HepG2 (cell line): ENCODE results near the gene HLCS. TPM values are rescaled to one million over a fixed set of nuclear protein-coding genes. Genes with fewer than 3 reads are reported as not detected.

Experiments
- ATAC-seq: fragments of 200-7000 bp; cut with Tn5 transposase; 3 replicates; pipeline ENCODE4 v1.9.1; 2020; ENCODE audit warnings: mild to moderate bottlenecking, moderate library complexity
- BruUV-seq: library from RNA; stranded (reverse); fragments of 400-500 nt; replicated peaks from 2 replicates; lab custom pipeline; 2021; lab: Mats Ljungman, UMichigan
- CTCF ChIA-PET: fragments of 300-600 bp; formaldehyde crosslinking; extraction: SDS; loops from one replicate; lab custom pipeline; 2021; ENCODE audit warnings: low total read pairs, inconsistent platforms, low intra/inter-chr PET ratio; lab: Yijun Ruan, JAX
- POLR2A ChIA-PET: fragments of 350-600 bp; sonication (Branson Sonifier 250); formaldehyde crosslinking; loops from one replicate; lab custom pipeline; 2020; ENCODE audit warnings: antibody characterized with exemption, inconsistent platforms; lab: Yijun Ruan, JAX
- DNase-seq: peaks from one replicate; pipeline ENCODE4 v3.0.0-alpha.2; 2015; ENCODE audit warnings: low spot score
- FAIRE-seq: peaks from 3 replicates; lab custom pipeline; 2011; peaks lifted over from hg19 to GRCh38; lab: Jason Lieb, UNC
- H2AFZ ChIP-seq: one replicate; pipeline ENCODE4 v1.6.1; 2011; ENCODE audit warnings: low read length, inconsistent platforms
- H3K27ac ChIP-seq: fragments of 300-600 bp; 3 replicates; pipeline ENCODE4 v1.8.0; 2011; ENCODE audit warnings: mixed run types, mild to moderate bottlenecking, mixed read lengths, low read length, inconsistent platforms; ENCODE audit not compliant: insufficient read depth; ENCODE audit errors: extremely low read length
- H3K27me3 ChIP-seq, 2 experiments: fragments of 200-600 bp in 1 of 2; 2 replicates in 1 of 2; 3 replicates in 1 of 2; pipeline versions ENCODE4 v1.6.0 to v1.8.0; 2011; ENCODE audit warnings: low read length in 2 of 2, mild to moderate bottlenecking in 2 of 2, moderate library complexity in 2 of 2, inconsistent platforms in 1 of 2; ENCODE audit not compliant: insufficient read depth in 2 of 2, control insufficient read depth in 1 of 2
- H3K36me3 ChIP-seq, 2 experiments: fragments of 200-600 bp in 1 of 2; replicated peaks in 1 of 2; 2 replicates in 1 of 2; 3 replicates in 1 of 2; pipeline versions ENCODE4 v1.5.1 to v1.8.0; 2011; ENCODE audit warnings: low read length in 2 of 2, inconsistent platforms in 1 of 2; ENCODE audit not compliant: insufficient read depth in 2 of 2, control insufficient read depth in 1 of 2
- H3K4me1 ChIP-seq: 2 replicates; pipeline ENCODE4 v1.5.1; 2012; ENCODE audit warnings: low read length, inconsistent platforms; ENCODE audit not compliant: insufficient read depth
- H3K4me2 ChIP-seq: 2 replicates; pipeline ENCODE4 v1.6.0; 2011; ENCODE audit warnings: low read depth, low read length, inconsistent platforms
- H3K4me3 ChIP-seq, 3 experiments: fragments of 200-600 bp in 1 of 3; sonication (generic), shearing (Covaris generic) in 1 of 3; replicated peaks in 1 of 3; 2 replicates each; pipeline ENCODE4 v1.5.1; 2011 to 2016; ENCODE audit warnings: low read length in 3 of 3, inconsistent platforms in 2 of 3, low read depth in 2 of 3, mild to moderate bottlenecking in 2 of 3, control low read depth in 1 of 3, mixed read lengths in 1 of 3; ENCODE audit not compliant: insufficient read depth in 1 of 3
- H3K79me2 ChIP-seq: one replicate; pipeline ENCODE4 v1.6.1; 2011; ENCODE audit warnings: low read length, inconsistent platforms; ENCODE audit not compliant: insufficient read depth
- H3K9ac ChIP-seq: 2 replicates; pipeline ENCODE4 v1.6.0; 2011; ENCODE audit warnings: mild to moderate bottlenecking, low read depth, low read length, inconsistent platforms; ENCODE audit not compliant: insufficient read depth
- H3K9me3 ChIP-seq: 2 replicates; pipeline ENCODE4 v1.5.1; 2012; ENCODE audit warnings: mild to moderate bottlenecking, low read length
- H4K20me1 ChIP-seq: 2 replicates; pipeline ENCODE4 v1.6.0; 2011; ENCODE audit warnings: inconsistent platforms, mild to moderate bottlenecking, low read length, moderate library complexity; ENCODE audit not compliant: insufficient read depth
- ATF1 ChIP-seq: IDR thresholded peaks from 2 replicates; pipeline ENCODE4 v1.6.1; 2016; ENCODE audit warnings: mild to moderate bottlenecking, control low read depth
- FOXP1 ChIP-seq, 2 experiments: fragments of 450-650 bp in 1 of 2; IDR thresholded peaks; 2 replicates each; pipeline ENCODE4 v1.6.1; 2017 to 2018; ENCODE audit warnings: antibody characterized with exemption in 1 of 2
- GATA4 ChIP-seq: sonication (generic); IDR thresholded peaks from 2 replicates; pipeline ENCODE4 v1.6.1; 2016; ENCODE audit warnings: antibody characterized with exemption, low read depth, borderline replicate concordance
- MEIS1 ChIP-seq: sonication (generic); formaldehyde crosslinking; IDR thresholded peaks from 2 replicates; pipeline ENCODE4 v1.9.0; 2021; ENCODE audit warnings: mild to moderate bottlenecking, missing genetic modification reagents, moderate library complexity, borderline replicate concordance
- MXI1 ChIP-seq: IDR thresholded peaks from 3 replicates; pipeline ENCODE4 v1.6.1; 2012; ENCODE audit warnings: low read depth, low read length, inconsistent platforms, borderline replicate concordance
- MYNN ChIP-seq: sonication (generic); formaldehyde crosslinking; IDR thresholded peaks from 2 replicates; pipeline ENCODE4 v1.4.0; 2020; ENCODE audit warnings: mild to moderate bottlenecking, low read depth, missing genetic modification reagents
- NCOA2 ChIP-seq: sonication (generic); formaldehyde crosslinking; IDR thresholded peaks from 2 replicates; pipeline ENCODE4 v1.8.0; 2022; ENCODE audit warnings: inconsistent platforms
- POGZ ChIP-seq: sonication (generic); formaldehyde crosslinking; IDR thresholded peaks from 2 replicates; pipeline ENCODE4 v1.4.0; 2020; ENCODE audit warnings: mild to moderate bottlenecking, missing genetic modification reagents
- SAP130 ChIP-seq: IDR thresholded peaks from 2 replicates; pipeline ENCODE4 v1.6.1; 2016; ENCODE audit warnings: low read depth
- SOX6 ChIP-seq, 2 experiments: fragments of 450-650 bp in 1 of 2; sonication (generic) in 1 of 2; formaldehyde crosslinking in 1 of 2; IDR thresholded peaks; 2 replicates each; pipeline versions ENCODE4 v1.4.0 to v1.6.1; 2017 to 2020; ENCODE audit warnings: antibody characterized with exemption in 1 of 2, mild to moderate bottlenecking in 1 of 2, missing genetic modification reagents in 1 of 2
- XRCC5 ChIP-seq: fragments of 200-400 bp; formaldehyde crosslinking; optimal IDR thresholded peaks from 2 replicates; pipeline ENCODE3; 2017; ENCODE audit warnings: mild to moderate bottlenecking, low read length
- ZNF570 ChIP-seq: sonication (generic); formaldehyde crosslinking; IDR thresholded peaks from 2 replicates; pipeline ENCODE4 v1.4.0; 2020; ENCODE audit warnings: mild to moderate bottlenecking, missing genetic modification reagents, borderline replicate concordance
- ZNF704 ChIP-seq: sonication (generic); formaldehyde crosslinking; IDR thresholded peaks from 2 replicates; pipeline ENCODE4 v1.8.1; 2023; ENCODE audit warnings: mild to moderate bottlenecking, inconsistent platforms, moderate library complexity, missing genetic modification reagents, borderline replicate concordance
- ZNF781 ChIP-seq: sonication (generic); formaldehyde crosslinking; IDR thresholded peaks from 2 replicates; pipeline ENCODE4 v1.5.1; 2020; ENCODE audit warnings: borderline replicate concordance, mild to moderate bottlenecking, missing genetic modification reagents; ENCODE audit errors: not compliant biosample characterization
- WGBS: methylation state at CpG from one replicate; pipeline ENCODE4 v1.1.6; 2017; ENCODE audit warnings: low lambda C conversion rate; 5-methylcytosine and 5-hydroxymethylcytosine counted together
- in situ Hi-C: cut with HindIII; loops from 2 replicates; pipeline ENCODE4 v1.10.0; 2017; ENCODE audit warnings: low pct_unique_long_range_greater_than_20kb; ENCODE audit not compliant: extremely low pct_ligation_motif_present
- intact Hi-C: fragments of 100-400 bp; cut with micrococcal nuclease; formaldehyde crosslinking; loops from one replicate; pipeline ENCODE4 v1.10.0; 2022; ENCODE audit not compliant: unreplicated experiment
- polyA plus RNA-seq, 8 experiments: library from polyadenylated mRNA; depleted of rRNA in 3 of 8; stranded (reverse) in 7 of 8; unstranded in 1 of 8; fragments of >200 nt; fragmentation: Illumina TruSeq in 4 of 8; extraction: Trizol in 4 of 8; gene quantifications; 2 replicates each; pipeline versions ENCODE4 v1.2.1 to v1.2.3, GENCODE V29; 2011 to 2016; ENCODE audit warnings: low read depth in 4 of 8, missing spikeins in 1 of 8, mixed read lengths in 1 of 8; ENCODE audit not compliant: insufficient read depth in 1 of 8
- total RNA-seq, 5 experiments: library from RNA; depleted of rRNA; stranded (reverse); fragments of >200 nt; fragmentation: Illumina TruSeq; extraction: Trizol; gene quantifications; 2 replicates each; pipeline ENCODE4 v1.2.3, GENCODE V29; 2016; ENCODE audit warnings: low read depth in 1 of 5
- TF ChIP-seq, protein P1 (sequence below): sonication (generic); formaldehyde crosslinking; IDR thresholded peaks from 2 replicates; pipeline ENCODE4 v1.9.0; 2021; ENCODE audit warnings: missing genetic modification reagents, borderline replicate concordance
- TF ChIP-seq, protein P2 (sequence below): sonication (generic); formaldehyde crosslinking; IDR thresholded peaks from 2 replicates; pipeline ENCODE4 v1.4.0; 2020; ENCODE audit warnings: mild to moderate bottlenecking, missing genetic modification reagents
- TF ChIP-seq, protein P3 (sequence below): IDR thresholded peaks from 2 replicates; pipeline ENCODE4 v1.6.1; 2016; ENCODE audit warnings: missing genetic modification reagents, missing compliant biosample characterization

HLCS gene
- total and polyA plus RNA-seq, 2 of the 13 experiments (the other 11 are each of a cell fraction or from before 2014, with no cell fraction given) = 7.9 to 12.3 TPM

GRCh38 chr21:36981049-36981391 lies 14.6 kb upstream of the HLCS start:
- Histone ChIP-seq H3K27ac (no peak overlapping the region), H3K79me2 (no peaks in the 10 kb centered on the region), H3K9me3 (no peaks in the 10 kb centered on the region), H3K27me3 (no peaks in the 10 kb centered on the region), H4K20me1 (no peaks in the 10 kb centered on the region), H3K4me2 (no peak overlapping the region), H2AFZ (no peak overlapping the region), H3K4me1 (peaks cover 24% of the 10 kb centered on the region), H3K4me3 (no peak overlapping the region), H3K36me3 (no peaks in the 10 kb centered on the region), H3K9ac (no peak overlapping the region)
- ATAC-seq (no peak), FAIRE-seq (no peak), DNase-seq (no peak)
- CTCF ChIA-PET = no interaction called here
- intact Hi-C loops (no loop called here), in situ Hi-C loops (no loop called here)
- WGBS = 100% methylated on average over 2 of the region's 2 CpGs
- POLR2A ChIA-PET = no interaction called here
- no TSS peak for BruUV-seq
- TF ChIP-seq FOXP1 (IDR thresholded peaks at IDR 0.05) = no peak
- no peak for TF ChIP-seq FOXP1 (CRISPR knock-in tag; IDR thresholded peaks at IDR 0.05)
- no peak for TF ChIP-seq XRCC5
- TF ChIP-seq, protein P1, sequence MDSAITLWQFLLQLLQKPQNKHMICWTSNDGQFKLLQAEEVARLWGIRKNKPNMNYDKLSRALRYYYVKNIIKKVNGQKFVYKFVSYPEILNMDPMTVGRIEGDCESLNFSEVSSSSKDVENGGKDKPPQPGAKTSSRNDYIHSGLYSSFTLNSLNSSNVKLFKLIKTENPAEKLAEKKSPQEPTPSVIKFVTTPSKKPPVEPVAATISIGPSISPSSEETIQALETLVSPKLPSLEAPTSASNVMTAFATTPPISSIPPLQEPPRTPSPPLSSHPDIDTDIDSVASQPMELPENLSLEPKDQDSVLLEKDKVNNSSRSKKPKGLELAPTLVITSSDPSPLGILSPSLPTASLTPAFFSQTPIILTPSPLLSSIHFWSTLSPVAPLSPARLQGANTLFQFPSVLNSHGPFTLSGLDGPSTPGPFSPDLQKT = no peak
- TF ChIP-seq SAP130 (CRISPR knock-in tag) = no peak
- TF ChIP-seq ZNF704 = no peak
- no peak for TF ChIP-seq ZNF781 (CRISPR knock-in tag)
- TF ChIP-seq POGZ (CRISPR knock-in tag) = no peak
- TF ChIP-seq SOX6 (IDR thresholded peaks at IDR 0.05) = no peak
- TF ChIP-seq SOX6 (CRISPR knock-in tag; IDR thresholded peaks at IDR 0.05) = no peak
- no peak for TF ChIP-seq MYNN (CRISPR knock-in tag)
- TF ChIP-seq MXI1 = no peak
- TF ChIP-seq ATF1 = no peak
- TF ChIP-seq NCOA2 = no peak
- no peak for TF ChIP-seq MEIS1 (CRISPR knock-in tag)
- no peak for TF ChIP-seq GATA4
- TF ChIP-seq ZNF570 (CRISPR knock-in tag) = no peak
- TF ChIP-seq, protein P2, sequence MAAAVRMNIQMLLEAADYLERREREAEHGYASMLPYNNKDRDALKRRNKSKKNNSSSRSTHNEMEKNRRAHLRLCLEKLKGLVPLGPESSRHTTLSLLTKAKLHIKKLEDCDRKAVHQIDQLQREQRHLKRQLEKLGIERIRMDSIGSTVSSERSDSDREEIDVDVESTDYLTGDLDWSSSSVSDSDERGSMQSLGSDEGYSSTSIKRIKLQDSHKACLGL (CRISPR knock-in tag) = no peak
- TF ChIP-seq, protein P3, sequence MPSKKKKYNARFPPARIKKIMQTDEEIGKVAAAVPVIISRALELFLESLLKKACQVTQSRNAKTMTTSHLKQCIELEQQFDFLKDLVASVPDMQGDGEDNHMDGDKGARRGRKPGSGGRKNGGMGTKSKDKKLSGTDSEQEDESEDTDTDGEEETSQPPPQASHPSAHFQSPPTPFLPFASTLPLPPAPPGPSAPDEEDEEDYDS = no peak
